Embryonic facial prominence (tissue), 1 donor: Measurements from ENCODE around the gene FKBP3.
A peak's percentile ranks its signal among the peaks of the same experiment; 100 is the strongest.
"Not testable (repeated sequence)": the region's sequence is repeated elsewhere in the genome, so short reads cannot be mapped to it uniquely, and the experiment has no call there.

Experiments
- DNase-seq: peaks from one replicate; pipeline ENCODE4 v3.0.0-alpha.2; 2016; ENCODE audit errors: extremely low spot score

FKBP3 gene

GRCh38 chr14:45134051-45134958 lies at the start of gene FKBP3:
Gene FKBP3, minus strand, starts transcription at chr14:45134481. Its CDS starts 25 bp downstream, at chr14:45134456.
- DNase-seq: peak; percentile 97

DNA sequence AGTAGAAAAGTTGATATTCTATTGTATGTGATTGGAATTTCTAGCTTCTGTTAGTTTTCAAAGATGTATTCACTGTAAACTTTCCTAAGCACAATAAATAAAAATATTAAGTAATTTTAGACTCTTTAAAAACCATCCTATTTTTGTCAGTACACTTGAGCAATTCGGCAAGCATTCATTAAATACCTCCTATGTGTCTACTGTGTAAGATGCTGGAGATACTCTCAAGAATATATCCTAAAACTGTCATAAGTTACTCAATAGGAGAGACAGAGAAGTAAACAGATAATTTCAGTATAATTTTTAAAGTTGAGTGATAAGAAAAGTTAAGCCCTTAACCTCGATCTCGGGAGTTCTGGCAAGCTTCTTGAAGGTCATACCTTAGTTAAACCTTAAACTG lies 47.5 kb upstream of the FKBP3 start:
- no peak for DNase-seq

DNA sequence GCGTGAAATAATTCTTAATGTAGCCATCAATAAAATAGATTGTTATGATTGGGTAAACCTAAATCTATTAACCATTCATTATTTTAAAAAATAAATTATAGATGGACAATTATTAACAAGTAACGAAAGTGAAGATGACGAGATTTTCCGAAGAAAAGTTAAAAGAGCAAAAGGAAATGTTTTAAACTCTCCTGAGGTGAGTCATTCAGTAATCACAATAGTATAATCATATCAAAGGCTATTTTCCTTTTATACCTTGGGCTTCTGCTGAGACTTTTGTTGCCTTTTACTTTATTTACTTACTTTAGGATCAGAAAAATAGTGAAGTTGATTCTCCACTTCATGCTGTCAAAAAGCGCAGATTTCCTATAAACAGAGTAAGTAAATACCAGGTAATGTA lies 47.0 kb upstream of the FKBP3 start:
- no peak for DNase-seq

DNA sequence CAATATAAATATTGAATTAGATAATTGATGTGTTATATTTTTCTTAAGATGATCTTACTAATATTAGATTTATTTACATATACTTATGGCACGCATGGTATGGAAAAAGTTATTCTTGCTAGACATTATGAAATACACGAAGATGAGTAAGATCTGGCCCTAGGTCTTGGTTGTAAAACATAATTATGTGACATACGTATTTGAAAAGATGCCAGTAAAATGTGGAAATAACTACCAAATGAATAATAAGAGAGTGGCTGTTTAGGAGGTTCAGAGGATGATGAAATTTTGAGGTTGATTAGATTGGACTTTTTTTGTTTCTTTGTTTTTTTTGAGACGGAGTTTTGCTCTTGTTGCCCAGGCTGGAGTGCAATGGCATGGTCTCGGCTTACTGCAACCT lies 42.8 kb upstream of the FKBP3 start:
- DNase-seq: no peak

GRCh38 chr14:45169906-45170305 lies 35.6 kb upstream of the FKBP3 start:
- no peak for DNase-seq

DNA sequence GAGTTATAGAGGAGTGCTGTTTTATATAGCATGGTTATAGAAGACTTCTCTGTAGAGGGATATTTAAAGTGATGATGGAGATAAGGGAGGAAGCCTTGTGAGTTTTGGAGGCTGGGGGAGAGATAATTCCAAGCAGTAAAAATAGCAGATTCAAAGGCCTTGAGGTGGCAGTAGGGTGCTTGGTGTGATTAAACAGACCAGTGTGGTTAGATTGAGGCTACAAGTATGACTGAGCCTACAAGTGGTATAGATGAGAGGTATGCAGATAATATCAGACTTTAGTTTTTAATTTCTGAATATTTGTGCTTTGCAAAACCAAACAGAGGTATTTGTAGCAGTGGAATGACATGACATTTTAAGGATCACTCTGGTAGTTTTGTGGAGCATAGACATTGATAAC lies 21.8 kb upstream of the FKBP3 start:
- no peak for DNase-seq

- no peak for DNase-seq
Observed at GRCh38 chr14:45150386-45150890, 16.2 kb upstream of the FKBP3 start.

DNA sequence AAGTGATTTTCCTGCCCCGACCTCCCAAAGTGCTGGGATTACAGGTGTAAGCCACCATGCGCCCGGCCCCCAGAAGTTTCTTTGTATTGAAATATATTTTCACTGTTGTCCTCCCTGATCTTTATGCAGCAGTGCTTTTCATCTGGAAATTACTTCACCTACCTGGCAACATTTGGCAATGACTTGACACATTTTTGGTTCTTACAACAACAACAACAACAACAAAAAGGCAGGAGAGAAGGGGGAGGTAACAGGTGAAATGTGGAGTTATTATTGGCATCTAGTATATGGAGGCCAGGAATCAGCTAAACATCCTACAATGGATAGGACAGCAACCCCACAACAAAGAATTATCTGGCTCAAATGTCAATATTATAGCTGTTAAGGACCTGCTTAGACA lies 15.3 kb upstream of the FKBP3 start:
- DNase-seq: no peak

DNA sequence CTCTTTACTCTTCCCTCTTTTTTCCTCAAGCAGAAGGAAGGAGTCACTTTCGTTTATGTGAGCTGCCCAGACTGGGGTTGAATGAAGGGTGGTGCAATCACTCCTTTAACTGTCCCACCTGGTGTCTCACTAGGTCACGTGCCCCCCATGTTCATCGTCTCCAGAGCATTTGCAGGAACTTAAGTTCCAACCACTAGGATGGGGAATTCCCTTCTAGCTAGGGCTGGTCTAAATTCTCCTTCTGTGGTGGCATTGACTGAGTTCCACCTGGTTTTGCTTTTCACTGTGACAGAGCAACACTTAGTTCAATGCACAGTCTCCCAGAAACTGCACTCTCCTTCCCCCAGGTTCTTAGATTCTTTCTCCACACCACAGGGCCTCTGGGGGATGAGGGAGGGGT lies 10.9 kb upstream of the FKBP3 start:
- no peak for DNase-seq

DNA sequence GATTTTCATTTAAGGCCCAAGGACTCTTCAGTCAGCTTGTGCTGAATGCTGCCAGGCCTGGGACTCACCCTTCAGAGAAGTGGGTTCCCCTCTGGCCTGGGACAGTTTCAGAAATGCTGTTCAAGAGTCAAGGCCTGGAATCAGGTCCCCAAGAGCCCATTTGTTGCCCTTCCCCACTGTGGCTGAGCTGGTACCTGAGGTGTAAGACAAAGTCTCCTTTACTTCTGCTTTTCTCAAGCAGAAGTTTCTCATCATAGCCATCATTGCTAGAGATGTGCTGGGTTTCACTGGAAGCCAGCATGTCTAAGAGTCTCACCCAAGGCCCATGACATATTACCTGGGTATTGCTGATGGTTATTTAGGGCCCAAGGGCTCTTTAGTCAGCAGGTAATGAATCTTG lies 10.4 kb upstream of the FKBP3 start:
- no peak for DNase-seq

DNA sequence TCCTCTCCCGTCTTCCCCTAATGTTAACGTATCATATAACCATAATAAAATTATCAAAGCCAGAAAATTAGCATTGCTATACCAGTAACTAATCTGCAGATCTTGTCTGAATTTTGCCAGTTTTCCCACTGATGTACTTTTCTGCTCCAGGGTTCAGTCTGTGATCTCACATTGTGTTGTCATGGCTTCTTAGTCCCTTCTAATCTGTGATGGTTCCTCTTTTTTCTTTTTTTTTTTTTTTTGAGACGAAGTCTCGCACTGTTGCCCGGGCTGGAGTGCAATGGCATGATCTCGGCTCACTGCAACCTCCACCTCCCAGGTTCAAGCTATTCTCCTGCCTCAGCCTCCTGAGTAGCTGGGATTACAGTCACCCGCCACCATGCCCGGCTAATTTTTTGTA lies 7.8 kb upstream of the FKBP3 start:
- DNase-seq: not testable (repeated sequence)

DNA sequence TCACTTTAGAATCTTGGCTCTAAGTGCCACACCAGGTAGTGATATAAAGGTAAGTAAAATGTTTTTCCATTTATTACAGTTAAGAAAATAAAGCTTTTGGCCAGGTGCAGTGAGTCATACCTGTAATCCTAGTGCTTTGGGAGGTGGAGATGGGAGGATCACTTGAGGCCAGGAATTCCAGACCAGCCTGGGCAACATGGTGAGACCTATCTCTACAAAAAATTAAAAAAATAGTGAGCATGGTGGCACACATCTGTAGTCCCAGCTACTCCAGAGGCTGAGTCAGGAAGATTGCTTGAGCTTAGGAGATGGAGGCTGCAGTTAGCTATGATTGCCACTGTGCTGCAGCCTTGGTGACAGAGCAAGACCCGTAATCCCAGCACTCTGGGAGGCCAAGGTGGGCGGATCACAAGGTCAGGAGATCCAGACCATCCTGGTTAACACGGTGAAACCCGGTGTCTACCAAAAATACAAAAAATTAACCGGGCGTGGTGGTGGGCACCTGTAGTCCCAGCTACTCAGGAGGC lies 6.4 kb upstream of the FKBP3 start:
- no peak for DNase-seq

GRCh38 chr14:45136399-45136798 lies 2.1 kb upstream of the FKBP3 start:
- DNase-seq: no peak

GRCh38 chr14:45135659-45136395 lies 1.5 kb upstream of the FKBP3 start, which contains the start of gene FANCM:
Gene FANCM, plus strand, starts transcription at chr14:45135930. Its CDS starts 102 bp downstream, at chr14:45136032.
- DNase-seq: peak; percentile 88

GRCh38 chr14:45135156-45135555 lies 875 bp upstream of the FKBP3 start:
- no peak for DNase-seq

DNA sequence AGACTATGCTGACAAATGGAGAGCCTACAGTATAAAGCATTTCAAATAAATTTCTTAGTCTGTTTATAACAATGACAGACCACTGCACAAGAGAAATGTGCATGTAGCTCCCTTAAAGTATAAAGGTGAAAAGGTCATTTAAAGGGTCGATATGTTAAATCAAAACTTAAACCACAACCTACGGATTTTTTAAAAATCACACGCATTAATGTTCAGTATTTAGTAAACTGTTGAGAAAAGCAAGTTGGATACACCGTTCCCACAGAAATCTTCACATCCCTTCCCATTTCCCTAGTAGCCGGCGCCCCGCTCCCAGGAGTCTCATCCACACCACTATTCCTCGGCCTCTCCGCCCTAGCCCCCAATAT lies 614 bp downstream of the FKBP3 start:
- DNase-seq: no peak

DNA sequence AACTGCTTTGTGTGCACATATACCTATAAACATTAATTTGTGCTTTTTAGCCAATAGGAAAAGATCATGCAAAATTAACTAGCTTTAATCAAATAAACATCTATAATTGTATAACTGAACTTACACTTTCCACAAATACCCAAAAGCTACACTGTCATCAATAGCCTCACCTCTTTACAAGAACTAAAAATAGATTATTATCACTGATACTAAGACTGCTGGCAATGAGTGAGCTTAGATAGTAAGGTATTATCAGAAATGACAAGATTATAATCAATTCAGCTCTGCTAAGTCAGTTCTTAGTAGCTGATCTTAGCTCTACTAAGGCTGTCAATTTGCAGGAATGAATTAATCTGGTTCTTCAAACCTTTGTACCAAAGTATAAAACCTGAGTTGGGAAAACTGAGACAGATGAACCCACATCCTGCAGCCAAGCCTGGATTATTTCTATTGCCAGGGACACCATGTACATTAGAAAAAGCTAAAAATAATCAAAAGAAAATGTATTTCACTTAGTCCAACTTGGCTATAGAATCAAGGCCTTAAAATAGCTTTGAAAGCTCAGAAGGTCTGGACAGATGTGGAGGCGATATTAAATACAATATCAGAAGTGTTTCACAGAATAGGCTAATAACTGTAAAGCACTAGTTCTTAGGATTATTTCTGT lies 5.2 kb downstream of the FKBP3 start:
- no peak for DNase-seq

DNA sequence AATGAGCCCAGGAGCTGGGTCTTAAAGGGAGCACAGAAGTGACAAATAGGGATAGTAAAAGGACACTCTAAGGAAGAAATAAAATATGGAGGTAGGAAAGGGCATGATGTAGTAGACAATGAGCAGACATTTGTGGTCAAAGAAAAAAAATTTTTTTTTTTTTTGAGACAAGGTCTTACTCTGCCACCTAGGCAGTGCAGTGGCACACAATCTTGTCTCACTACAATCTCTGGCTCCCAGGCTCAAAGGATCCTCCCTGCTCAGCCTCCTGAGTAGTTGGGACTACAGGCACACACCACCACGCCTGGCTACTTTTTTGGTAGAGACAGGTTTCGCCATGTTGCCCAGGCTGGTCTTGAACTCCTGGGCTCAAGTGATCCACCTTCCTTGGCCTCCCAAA lies 8.5 kb downstream of the FKBP3 start:
- DNase-seq: no peak

GRCh38 chr14:45123271-45123670 lies 11.0 kb downstream of the FKBP3 start:
- no peak for DNase-seq

GRCh38 chr14:45120096-45120495 lies 14.2 kb downstream of the FKBP3 start:
- no peak for DNase-seq

GRCh38 chr14:45118594-45118993 lies 15.7 kb downstream of the FKBP3 start:
- no peak for DNase-seq

- DNase-seq: no peak
Observed at GRCh38 chr14:45114327-45114726, 20.0 kb downstream of the FKBP3 start.
